NCI-H774 (cell line): ENCODE data around the gene SETD3.

ENCODE experiments used
- DNase-seq: peaks from one replicate; lab custom pipeline; 2025; lab: John Stamatoyannopoulos, UW

Gene SETD3

GRCh38 chr14:99479906-99480869 lies at the start of gene SETD3:
Gene SETD3 (minus strand): TSS chr14:99480859. CDS start chr14:99465805, 15,054 bp downstream.
- no peak for DNase-seq

GRCh38 chr14:99529899-99530298 lies 49.2 kb upstream of the SETD3 start:
- DNase-seq = no peak

- no peak for DNase-seq
These were observed 46.9 kb upstream of the SETD3 start for GRCh38 chr14:99527427-99528076.

GRCh38 chr14:99527026-99527425 lies 46.4 kb upstream of the SETD3 start:
- no peak for DNase-seq

GRCh38 chr14:99525699-99526080 lies 45.0 kb upstream of the SETD3 start:
- DNase-seq = no peak

- no peak for DNase-seq
These were observed 44.4 kb upstream of the SETD3 start for GRCh38 chr14:99524804-99525698.

GRCh38 chr14:99524091-99524661 lies 43.5 kb upstream of the SETD3 start:
- DNase-seq = no peak

- DNase-seq = no peak
These were observed 43.0 kb upstream of the SETD3 start for GRCh38 chr14:99523704-99524055.

GRCh38 chr14:99522934-99523703 lies 42.5 kb upstream of the SETD3 start:
- DNase-seq = no peak

- DNase-seq = no peak
These were observed 41.8 kb upstream of the SETD3 start for GRCh38 chr14:99522457-99522891.

GRCh38 chr14:99522025-99522401 lies 41.4 kb upstream of the SETD3 start:
- DNase-seq = no peak

- no peak for DNase-seq
These were observed 40.7 kb upstream of the SETD3 start for GRCh38 chr14:99521176-99522024.

GRCh38 chr14:99520571-99521081 lies 40.0 kb upstream of the SETD3 start:
- DNase-seq = no peak

- DNase-seq = no peak
These were observed 39.3 kb upstream of the SETD3 start for GRCh38 chr14:99519931-99520421.

- DNase-seq = no peak
These were observed 38.8 kb upstream of the SETD3 start for GRCh38 chr14:99519347-99519881.

- DNase-seq = peak; percentile 72
These were observed 38.0 kb upstream of the SETD3 start for GRCh38 chr14:99518441-99519346.

- no peak for DNase-seq
These were observed 37.2 kb upstream of the SETD3 start for GRCh38 chr14:99517643-99518381.
